Neural progenitor cell (in vitro differentiated cells): ENCODE results near the gene ORC5.

Experiments
- EZH2 ChIP-seq: fragments of 200-600 bp; sonication (generic); IDR thresholded peaks from 2 replicates; pipeline ENCODE4 v1.6.1; 2017; ENCODE audit warnings: antibody characterized with exemption, mild to moderate bottlenecking, moderate library complexity
- TF ChIP-seq, protein P1 (sequence below): fragments of 200-600 bp; sonication (generic); IDR thresholded peaks from 2 replicates; pipeline ENCODE4 v1.5.1; 2017; ENCODE audit warnings: antibody characterized with exemption, mild to moderate bottlenecking

DNA sequence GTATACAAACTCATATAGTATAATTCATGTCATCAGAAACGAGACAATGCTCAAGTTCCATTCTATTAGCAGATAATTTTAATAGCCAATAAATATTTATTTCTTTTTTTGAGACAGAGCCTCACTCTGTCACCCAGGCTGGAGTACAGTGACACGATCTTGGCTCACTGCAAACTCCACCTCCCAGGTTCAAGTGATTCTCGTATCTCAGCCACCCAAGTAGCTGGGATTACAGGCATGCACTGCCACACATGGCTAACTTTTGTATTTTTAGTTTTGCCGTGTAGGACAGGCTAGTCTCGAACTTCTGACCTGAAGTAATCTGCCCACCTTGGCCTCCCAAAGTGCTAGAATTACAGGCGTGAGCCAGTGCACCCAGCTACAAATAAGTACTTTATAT, 45.7 kb downstream of the ORC5 start:
- no peak for TF ChIP-seq EZH2
- TF ChIP-seq, protein P1, sequence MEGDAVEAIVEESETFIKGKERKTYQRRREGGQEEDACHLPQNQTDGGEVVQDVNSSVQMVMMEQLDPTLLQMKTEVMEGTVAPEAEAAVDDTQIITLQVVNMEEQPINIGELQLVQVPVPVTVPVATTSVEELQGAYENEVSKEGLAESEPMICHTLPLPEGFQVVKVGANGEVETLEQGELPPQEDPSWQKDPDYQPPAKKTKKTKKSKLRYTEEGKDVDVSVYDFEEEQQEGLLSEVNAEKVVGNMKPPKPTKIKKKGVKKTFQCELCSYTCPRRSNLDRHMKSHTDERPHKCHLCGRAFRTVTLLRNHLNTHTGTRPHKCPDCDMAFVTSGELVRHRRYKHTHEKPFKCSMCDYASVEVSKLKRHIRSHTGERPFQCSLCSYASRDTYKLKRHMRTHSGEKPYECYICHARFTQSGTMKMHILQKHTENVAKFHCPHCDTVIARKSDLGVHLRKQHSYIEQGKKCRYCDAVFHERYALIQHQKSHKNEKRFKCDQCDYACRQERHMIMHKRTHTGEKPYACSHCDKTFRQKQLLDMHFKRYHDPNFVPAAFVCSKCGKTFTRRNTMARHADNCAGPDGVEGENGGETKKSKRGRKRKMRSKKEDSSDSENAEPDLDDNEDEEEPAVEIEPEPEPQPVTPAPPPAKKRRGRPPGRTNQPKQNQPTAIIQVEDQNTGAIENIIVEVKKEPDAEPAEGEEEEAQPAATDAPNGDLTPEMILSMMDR: no peak
